ENCODE data around the gene VMAC. TPM values are rescaled to one million over a fixed set of nuclear protein-coding genes. Genes with fewer than 3 reads are reported as not detected.

VMAC gene
- total and polyA plus RNA-seq, 5 donors from 2014 or later = 4.9 to 25.0 (median 8.1) TPM

DNA sequence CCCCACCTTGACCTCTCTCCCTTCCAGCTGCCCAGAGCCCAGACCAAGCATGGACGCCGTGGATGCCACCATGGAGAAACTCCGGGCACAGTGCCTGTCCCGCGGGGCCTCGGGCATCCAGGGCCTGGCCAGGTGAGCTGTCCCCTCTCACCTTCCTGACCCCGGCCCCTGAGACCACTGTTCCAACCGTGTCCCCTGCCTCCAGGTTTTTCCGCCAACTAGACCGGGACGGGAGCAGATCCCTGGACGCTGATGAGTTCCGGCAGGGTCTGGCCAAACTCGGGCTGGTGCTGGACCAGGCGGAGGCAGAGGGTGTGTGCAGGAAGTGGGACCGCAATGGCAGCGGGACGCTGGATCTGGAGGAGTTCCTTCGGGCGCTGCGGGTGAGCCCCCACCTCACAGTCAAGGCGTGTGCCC lies 9.7 kb downstream of the VMAC start:
- H3K36me3 Mint-ChIP-seq = peaks cover 5% of the 10 kb centered on the region
- no peaks in the 10 kb centered on the region for H3K4me1 Mint-ChIP-seq
- ATAC-seq (ENCODE audit: low read depth in 2 of 2) (no peak), DNase-seq (no peak)
- Histone ChIP-seq H3K27ac (ENCODE audit: insufficient read depth, low read length, poor library complexity, severe bottlenecking) (no peak overlapping the region), H3K27me3 (ENCODE audit: control insufficient read depth, insufficient read depth, low read length) (no peaks in the 10 kb centered on the region), H3K4me3 (ENCODE audit: low read depth, low read length) (no peak overlapping the region), H3K36me3 (ENCODE audit: control insufficient read depth, insufficient read depth, low read length) (peaks cover 42% of the 10 kb centered on the region), H3K9me3 (ENCODE audit: control insufficient read depth in 2 of 2, low read length in 2 of 2) (no peaks in the 10 kb centered on the region), H3K4me1 (ENCODE audit: control insufficient read depth, insufficient read depth, low read length, poor library complexity, severe bottlenecking) (no peaks in the 10 kb centered on the region)
- no peaks in the 10 kb centered on the region for H3K9me3 Mint-ChIP-seq
- H3K4me3 Mint-ChIP-seq = no peak overlapping the region
- H3K27me3 Mint-ChIP-seq = no peaks in the 10 kb centered on the region
- no peak overlapping the region for H3K27ac Mint-ChIP-seq

DNA sequence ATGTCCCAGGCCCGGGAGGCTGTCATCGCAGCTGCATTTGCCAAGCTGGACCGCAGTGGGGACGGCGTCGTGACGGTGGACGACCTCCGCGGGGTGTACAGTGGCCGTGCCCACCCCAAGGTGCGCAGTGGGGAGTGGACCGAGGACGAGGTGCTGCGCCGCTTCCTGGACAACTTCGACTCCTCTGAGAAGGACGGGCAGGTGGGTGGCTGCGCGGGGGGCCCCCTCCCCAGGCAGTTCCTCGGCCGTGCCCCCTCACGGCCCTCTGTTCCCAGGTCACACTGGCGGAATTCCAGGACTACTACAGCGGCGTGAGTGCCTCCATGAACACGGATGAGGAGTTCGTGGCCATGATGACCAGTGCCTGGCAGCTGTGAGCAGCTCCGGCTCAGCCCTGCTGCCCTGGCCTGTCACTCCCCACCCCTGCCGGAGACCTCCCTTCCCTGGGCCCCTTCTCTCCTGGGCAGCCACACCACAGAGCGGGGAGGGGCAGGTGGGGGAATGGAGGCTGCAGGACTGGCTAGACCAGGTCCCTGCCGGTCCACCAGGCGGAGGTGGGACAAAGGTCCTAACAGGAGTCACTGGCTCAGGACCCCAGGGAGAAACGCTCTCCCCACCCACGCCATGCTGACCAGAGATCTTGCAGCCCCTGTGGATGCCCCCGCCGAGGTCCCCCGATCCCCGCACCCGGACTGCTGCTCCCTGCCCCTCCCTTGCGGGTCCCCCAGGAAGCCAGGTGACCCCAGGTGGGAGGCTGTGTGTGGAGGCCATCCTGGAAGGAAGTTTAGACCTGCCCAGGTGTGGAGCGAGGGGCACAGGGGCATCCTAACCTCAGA lies 10.5 kb downstream of the VMAC start:
- Mint-ChIP-seq H3K9me3 (no peaks in the 10 kb centered on the region), H3K27ac (no peak overlapping the region), H3K36me3 (peaks cover 5% of the 10 kb centered on the region), H3K4me1 (no peaks in the 10 kb centered on the region), H3K27me3 (no peaks in the 10 kb centered on the region), H3K4me3 (no peak overlapping the region)
- Histone ChIP-seq H3K27ac (ENCODE audit: insufficient read depth, low read length, poor library complexity, severe bottlenecking) (no peak overlapping the region), H3K36me3 (ENCODE audit: control insufficient read depth, insufficient read depth, low read length) (peaks cover 43% of the 10 kb centered on the region), H3K27me3 (ENCODE audit: control insufficient read depth, insufficient read depth, low read length) (no peaks in the 10 kb centered on the region), H3K4me1 (ENCODE audit: control insufficient read depth, insufficient read depth, low read length, poor library complexity, severe bottlenecking) (no peaks in the 10 kb centered on the region), H3K9me3 (ENCODE audit: control insufficient read depth in 2 of 2, low read length in 2 of 2) (no peaks in the 10 kb centered on the region), H3K4me3 (ENCODE audit: low read depth, low read length) (no peak overlapping the region)
- ATAC-seq (ENCODE audit: low read depth in 2 of 2) (no peak), DNase-seq (no peak)

DNA sequence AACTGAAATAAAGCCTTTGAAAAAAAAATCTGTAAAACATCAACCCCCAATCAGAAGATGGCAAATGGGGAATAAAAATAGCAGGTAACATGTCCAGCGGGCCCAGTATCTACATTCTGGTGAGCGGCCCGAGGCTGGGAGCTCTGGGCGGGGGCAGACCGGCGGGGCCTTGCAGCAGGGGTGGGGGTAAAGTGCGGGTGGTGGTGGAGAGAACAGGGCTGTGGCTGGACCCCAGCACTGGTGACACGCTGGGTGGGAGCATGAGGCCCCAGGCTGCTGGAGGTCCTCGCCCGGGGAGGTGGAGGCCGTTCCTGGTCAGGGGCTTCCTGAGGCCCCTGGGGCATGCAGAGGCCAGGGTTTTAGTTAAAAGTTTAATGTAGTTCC lies 11.1 kb downstream of the VMAC start:
- Mint-ChIP-seq H3K27ac (no peak overlapping the region), H3K36me3 (peaks cover 5% of the 10 kb centered on the region), H3K9me3 (no peaks in the 10 kb centered on the region), H3K4me1 (no peaks in the 10 kb centered on the region), H3K4me3 (no peak overlapping the region), H3K27me3 (no peaks in the 10 kb centered on the region)
- Histone ChIP-seq H3K27ac (ENCODE audit: insufficient read depth, low read length, poor library complexity, severe bottlenecking) (no peak overlapping the region), H3K4me3 (ENCODE audit: low read depth, low read length) (no peak overlapping the region), H3K4me1 (ENCODE audit: control insufficient read depth, insufficient read depth, low read length, poor library complexity, severe bottlenecking) (no peaks in the 10 kb centered on the region), H3K9me3 (ENCODE audit: control insufficient read depth in 2 of 2, low read length in 2 of 2) (no peaks in the 10 kb centered on the region), H3K27me3 (ENCODE audit: control insufficient read depth, insufficient read depth, low read length) (no peaks in the 10 kb centered on the region), H3K36me3 (ENCODE audit: control insufficient read depth, insufficient read depth, low read length) (peaks cover 45% of the 10 kb centered on the region)
- DNase-seq (no peak), ATAC-seq (ENCODE audit: low read depth in 2 of 2) (no peak)

DNA sequence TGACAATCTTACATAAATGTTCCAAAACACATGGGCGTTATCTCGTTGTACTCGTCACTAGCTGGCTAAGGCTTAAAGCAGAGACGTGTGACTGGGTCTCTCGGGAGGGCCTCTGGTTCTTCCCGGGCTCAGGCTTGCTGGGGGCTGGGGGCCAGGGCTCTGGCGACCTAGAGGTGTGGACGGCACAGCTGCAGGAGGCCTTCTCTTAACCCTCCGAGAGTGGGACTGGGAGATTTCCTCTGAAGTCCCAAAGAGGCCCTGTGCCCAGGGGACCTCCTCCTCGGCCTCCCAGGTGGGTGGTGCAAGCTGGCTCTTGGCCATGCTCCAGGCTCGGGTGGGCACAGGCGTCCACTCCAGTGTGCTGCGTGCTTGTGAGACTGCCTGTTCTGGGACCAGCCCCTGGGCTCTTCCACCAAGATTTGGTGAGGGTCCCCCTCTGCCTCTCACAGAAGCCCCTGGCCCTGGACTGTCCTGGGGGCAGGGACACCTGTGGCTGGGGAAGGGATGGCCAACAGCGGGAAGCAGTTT lies 11.6 kb downstream of the VMAC start:
- no peak for ATAC-seq (ENCODE audit: low read depth in 2 of 2)
- Mint-ChIP-seq H3K9me3 (no peaks in the 10 kb centered on the region), H3K4me3 (no peak overlapping the region), H3K36me3 (peaks cover 5% of the 10 kb centered on the region), H3K27me3 (no peaks in the 10 kb centered on the region), H3K4me1 (no peaks in the 10 kb centered on the region), H3K27ac (no peak overlapping the region)
- DNase-seq = no peak
- Histone ChIP-seq H3K9me3 (ENCODE audit: control insufficient read depth in 2 of 2, low read length in 2 of 2) (no peaks in the 10 kb centered on the region), H3K27ac (ENCODE audit: insufficient read depth, low read length, poor library complexity, severe bottlenecking) (no peak overlapping the region), H3K36me3 (ENCODE audit: control insufficient read depth, insufficient read depth, low read length) (peaks cover 48% of the 10 kb centered on the region), H3K4me1 (ENCODE audit: control insufficient read depth, insufficient read depth, low read length, poor library complexity, severe bottlenecking) (no peaks in the 10 kb centered on the region), H3K4me3 (ENCODE audit: low read depth, low read length) (no peak overlapping the region), H3K27me3 (ENCODE audit: control insufficient read depth, insufficient read depth, low read length) (no peaks in the 10 kb centered on the region)

DNA sequence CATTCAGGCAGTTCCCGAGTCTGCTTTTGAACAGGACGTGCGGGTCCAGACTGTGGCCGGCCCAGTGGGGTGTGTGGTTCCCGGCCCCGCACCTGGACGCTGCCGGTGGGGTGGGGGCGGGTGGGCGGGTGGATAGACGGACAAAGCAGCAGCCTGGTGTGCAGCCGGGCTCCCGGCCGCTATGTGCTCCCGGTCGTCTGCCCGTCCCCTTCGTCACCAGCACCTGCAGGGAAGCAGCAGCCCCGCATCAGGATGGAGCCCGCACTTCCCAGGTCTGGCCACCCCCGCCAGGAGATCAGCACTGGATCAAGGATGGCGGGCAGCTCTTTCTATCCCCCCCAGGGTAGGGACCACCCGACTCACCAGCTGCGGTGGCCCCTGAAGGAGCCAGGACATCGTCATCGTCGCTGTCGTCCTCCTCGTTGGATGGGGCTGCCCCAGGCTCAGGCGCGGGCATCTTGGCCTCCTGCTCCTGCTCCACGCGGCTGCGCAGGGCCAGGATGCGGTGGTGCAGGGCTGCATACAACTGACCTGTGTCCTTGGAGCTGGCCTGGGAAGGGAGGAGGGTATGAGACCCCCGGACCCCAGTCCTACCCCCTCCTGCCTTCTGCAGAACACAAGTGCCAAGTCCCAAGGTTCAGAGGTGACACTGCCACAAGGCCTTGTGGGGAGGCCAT lies 12.9 kb downstream of the VMAC start:
- Mint-ChIP-seq H3K27ac (no peak overlapping the region), H3K36me3 (peaks cover 14% of the 10 kb centered on the region), H3K27me3 (no peaks in the 10 kb centered on the region), H3K4me1 (no peaks in the 10 kb centered on the region), H3K9me3 (no peaks in the 10 kb centered on the region), H3K4me3 (no peak overlapping the region)
- Histone ChIP-seq H3K36me3 (ENCODE audit: control insufficient read depth, insufficient read depth, low read length) (peaks cover 61% of the 10 kb centered on the region), H3K27me3 (ENCODE audit: control insufficient read depth, insufficient read depth, low read length) (no peaks in the 10 kb centered on the region), H3K9me3 (ENCODE audit: control insufficient read depth in 2 of 2, low read length in 2 of 2) (no peaks in the 10 kb centered on the region), H3K27ac (ENCODE audit: insufficient read depth, low read length, poor library complexity, severe bottlenecking) (no peak overlapping the region), H3K4me1 (ENCODE audit: control insufficient read depth, insufficient read depth, low read length, poor library complexity, severe bottlenecking) (no peaks in the 10 kb centered on the region), H3K4me3 (ENCODE audit: low read depth, low read length) (no peak overlapping the region)
- no peak for DNase-seq
- ATAC-seq (ENCODE audit: low read depth in 2 of 2) = no peak

DNA sequence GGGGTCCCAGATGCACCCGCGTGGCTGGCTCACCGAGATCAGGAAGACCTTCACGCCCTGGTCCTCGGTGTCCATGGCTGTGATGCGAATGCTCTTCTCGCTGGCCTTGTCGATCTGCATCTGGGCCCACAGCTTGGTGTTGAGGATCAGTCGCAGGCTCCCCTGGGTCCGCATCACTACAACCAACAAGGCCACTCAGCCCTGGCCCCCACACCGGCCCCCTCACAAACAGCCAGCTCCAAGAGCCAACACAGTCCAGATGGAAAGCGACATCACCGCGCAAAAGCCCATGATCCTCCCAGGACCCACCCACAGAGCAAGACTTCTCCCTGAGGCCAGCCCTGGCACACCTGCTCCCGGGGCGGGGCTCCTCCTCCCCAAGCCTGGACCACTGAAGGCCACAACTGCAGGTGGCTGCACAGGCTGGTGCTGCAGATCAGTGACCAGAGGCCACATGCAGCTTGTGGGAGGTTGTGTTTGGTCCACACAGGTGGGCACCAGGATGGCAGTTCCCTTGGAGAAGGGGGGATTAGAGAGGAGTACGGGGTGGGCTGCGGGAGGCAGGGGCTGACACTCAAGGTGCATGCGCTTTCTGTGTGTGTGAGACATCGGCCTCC lies 13.9 kb downstream of the VMAC start:
- no peak for DNase-seq
- Mint-ChIP-seq H3K27ac (no peak overlapping the region), H3K27me3 (no peaks in the 10 kb centered on the region)

DNA sequence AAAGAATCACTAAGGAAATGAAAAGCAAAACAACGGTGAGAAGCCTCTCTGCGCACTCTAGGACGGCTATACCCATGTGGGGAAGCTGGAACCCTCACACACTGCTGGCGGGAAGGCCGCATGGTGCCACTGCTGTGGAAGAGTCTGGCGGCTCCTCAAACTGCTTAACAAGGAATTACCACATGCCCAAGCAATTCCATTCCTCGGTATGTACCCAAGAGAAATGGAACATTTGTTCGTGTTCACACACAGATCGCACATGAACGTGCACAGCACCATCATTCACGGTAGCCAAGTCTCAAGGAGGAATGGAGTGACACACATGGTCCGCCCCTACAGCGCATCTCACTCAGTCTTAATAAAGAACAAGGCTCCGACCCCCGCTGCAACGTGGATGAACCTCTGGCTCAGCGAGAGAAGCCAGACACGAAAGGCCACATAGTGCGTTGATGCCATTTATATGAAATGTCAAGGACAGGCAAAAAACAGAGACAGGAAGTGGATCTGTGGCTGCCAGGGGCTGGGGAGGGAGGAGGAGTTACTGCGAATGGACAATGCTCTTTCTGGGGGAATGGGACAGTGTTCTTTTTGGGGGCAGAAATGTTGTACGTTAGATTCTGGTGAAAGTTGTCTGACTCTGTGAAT lies 17.0 kb downstream of the VMAC start:
- H3K4me1 Mint-ChIP-seq = peaks cover 0 to 3% (median 0%) of the 10 kb centered on the region in 4 donors
- H3K4me3 ChIP-seq (ENCODE audit: low read depth, low read length) = no peak overlapping the region
- DNase-seq (no peak), ATAC-seq (ENCODE audit: low read depth in 2 of 2) (no peak)
- no peaks in the 10 kb centered on the region for H3K4me1 ChIP-seq (ENCODE audit: control insufficient read depth, insufficient read depth, low read length, poor library complexity, severe bottlenecking)
- no peaks in the 10 kb centered on the region for H3K9me3 ChIP-seq (ENCODE audit: control insufficient read depth in 2 of 2, low read length in 2 of 2)
- peak overlapping the region in 1 of 3 donors; percentile 38 for H3K27ac Mint-ChIP-seq
- H3K4me3 Mint-ChIP-seq = no peak overlapping the region
- peaks cover 91% of the 10 kb centered on the region for H3K36me3 ChIP-seq (ENCODE audit: control insufficient read depth, insufficient read depth, low read length)
- no peaks in the 10 kb centered on the region for H3K9me3 Mint-ChIP-seq
- peaks cover 16% of the 10 kb centered on the region for H3K36me3 Mint-ChIP-seq
- H3K27me3 ChIP-seq (ENCODE audit: control insufficient read depth, insufficient read depth, low read length) = no peaks in the 10 kb centered on the region
- no peaks in the 10 kb centered on the region for H3K27me3 Mint-ChIP-seq
- no peak overlapping the region for H3K27ac ChIP-seq (ENCODE audit: insufficient read depth, low read length, poor library complexity, severe bottlenecking)

More for the DNA sequence above, 13.9 kb downstream of the VMAC start:
- H3K4me3 ChIP-seq (ENCODE audit: low read depth, low read length) = no peak overlapping the region
- no peaks in the 10 kb centered on the region for H3K9me3 Mint-ChIP-seq
- no peaks in the 10 kb centered on the region for H3K4me1 ChIP-seq (ENCODE audit: control insufficient read depth, insufficient read depth, low read length, poor library complexity, severe bottlenecking)
- H3K9me3 ChIP-seq (ENCODE audit: control insufficient read depth in 2 of 2, low read length in 2 of 2) = no peaks in the 10 kb centered on the region
- H3K4me1 Mint-ChIP-seq = peaks cover 0 to 3% (median 0%) of the 10 kb centered on the region in 4 donors
- peaks cover 18% of the 10 kb centered on the region for H3K36me3 Mint-ChIP-seq
- H3K36me3 ChIP-seq (ENCODE audit: control insufficient read depth, insufficient read depth, low read length) = peaks cover 70% of the 10 kb centered on the region
- no peak overlapping the region for H3K4me3 Mint-ChIP-seq
- no peaks in the 10 kb centered on the region for H3K27me3 ChIP-seq (ENCODE audit: control insufficient read depth, insufficient read depth, low read length)
- no peak overlapping the region for H3K27ac ChIP-seq (ENCODE audit: insufficient read depth, low read length, poor library complexity, severe bottlenecking)
- no peak for ATAC-seq (ENCODE audit: low read depth in 2 of 2)
